CD8-positive, alpha-beta memory T cell (primary cell): Measurements from ENCODE around the gene SLC30A2. TPM values are rescaled to one million over a fixed set of nuclear protein-coding genes. Genes with fewer than 3 reads are reported as not detected.

Experiments
- CTCF ChIA-PET: fragments of 350-600 bp; sonication (Branson Sonifier 250); formaldehyde crosslinking; loops from one replicate; lab custom pipeline; 2021; ENCODE audit warnings: antibody characterized with exemption; lab: Charles Lee
- POLR2A ChIA-PET: fragments of 350-600 bp; sonication (Branson Sonifier 250); formaldehyde crosslinking; loops from one replicate; lab custom pipeline; 2021; ENCODE audit warnings: antibody characterized with exemption; lab: Charles Lee
- DNase-seq, 5 donors: peaks; one replicate each; pipeline versions ENCODE4 v3.0.0 to v3.0.0-alpha.2; 2020 to 2022; ENCODE audit warnings: mixed read lengths in 1 of 5
- H3K27ac ChIP-seq: one replicate; pipeline ENCODE4 v1.7.0; 2013; ENCODE audit warnings: low read depth, mild to moderate bottlenecking, low read length, moderate library complexity
- H3K27me3 ChIP-seq: 2 replicates; pipeline ENCODE4 v1.7.0; 2013; ENCODE audit warnings: low read length, mild to moderate bottlenecking; ENCODE audit not compliant: insufficient read depth, poor library complexity, severe bottlenecking
- H3K36me3 ChIP-seq: 2 replicates; pipeline ENCODE4 v1.7.0; 2013; ENCODE audit warnings: mild to moderate bottlenecking, low read length, moderate library complexity; ENCODE audit not compliant: insufficient read depth
- H3K4me1 ChIP-seq: 2 replicates; pipeline ENCODE4 v1.7.0; 2013; ENCODE audit warnings: mild to moderate bottlenecking, low read length, moderate library complexity; ENCODE audit not compliant: insufficient read depth
- H3K4me3 ChIP-seq: 2 replicates; pipeline ENCODE4 v1.7.0; 2013; ENCODE audit warnings: mild to moderate bottlenecking, low read length
- H3K9me3 ChIP-seq: 2 replicates; pipeline ENCODE4 v1.7.0; 2013; ENCODE audit warnings: mild to moderate bottlenecking, low read length
- H3K27ac Mint-ChIP-seq, 8 donors: one replicate each; pipeline ENCODE4 v1.8.0; 2020 to 2021; ENCODE audit warnings: mixed read lengths in 8 of 8, mild to moderate bottlenecking in 6 of 8, inconsistent platforms in 3 of 8, moderate library complexity in 3 of 8
- H3K27me3 Mint-ChIP-seq, 2 donors: one replicate each; pipeline ENCODE4 v1.8.0; 2020 to 2021; ENCODE audit warnings: mixed read lengths in 2 of 2, mild to moderate bottlenecking in 1 of 2, moderate library complexity in 1 of 2
- H3K36me3 Mint-ChIP-seq, 3 donors: one replicate each; pipeline ENCODE4 v1.8.0; 2020 to 2021; ENCODE audit warnings: mixed read lengths in 3 of 3, inconsistent platforms in 1 of 3, mild to moderate bottlenecking in 1 of 3
- H3K4me1 Mint-ChIP-seq, 3 donors: one replicate each; pipeline ENCODE4 v1.8.0; 2020 to 2021; ENCODE audit warnings: mixed read lengths in 3 of 3, inconsistent platforms in 1 of 3, mild to moderate bottlenecking in 1 of 3
- H3K4me3 Mint-ChIP-seq, 7 donors: one replicate each; pipeline ENCODE4 v1.8.0; 2020 to 2021; ENCODE audit warnings: mixed read lengths in 7 of 7, mild to moderate bottlenecking in 6 of 7, moderate library complexity in 4 of 7, inconsistent platforms in 2 of 7
- H3K9me3 Mint-ChIP-seq, 5 donors: one replicate each; pipeline ENCODE4 v1.8.0; 2020 to 2022; ENCODE audit warnings: mixed read lengths in 5 of 5, mild to moderate bottlenecking in 3 of 5, moderate library complexity in 2 of 5, inconsistent platforms in 1 of 5
- polyA plus RNA-seq: library from polyadenylated mRNA; unstranded; fragments of 300-500 nt; fragmentation: Illumina TruSeq; gene quantifications from one replicate; pipeline ENCODE4 v1.2.3, GENCODE V29; 2021
- total RNA-seq, 2 experiments: library from RNA; stranded (reverse); gene quantifications; one replicate each; pipeline ENCODE4 v1.2.3, GENCODE V29; 2021

The SLC30A2 gene
- total and polyA plus RNA-seq, 3 experiments from 2014 or later, result not detected

DNA sequence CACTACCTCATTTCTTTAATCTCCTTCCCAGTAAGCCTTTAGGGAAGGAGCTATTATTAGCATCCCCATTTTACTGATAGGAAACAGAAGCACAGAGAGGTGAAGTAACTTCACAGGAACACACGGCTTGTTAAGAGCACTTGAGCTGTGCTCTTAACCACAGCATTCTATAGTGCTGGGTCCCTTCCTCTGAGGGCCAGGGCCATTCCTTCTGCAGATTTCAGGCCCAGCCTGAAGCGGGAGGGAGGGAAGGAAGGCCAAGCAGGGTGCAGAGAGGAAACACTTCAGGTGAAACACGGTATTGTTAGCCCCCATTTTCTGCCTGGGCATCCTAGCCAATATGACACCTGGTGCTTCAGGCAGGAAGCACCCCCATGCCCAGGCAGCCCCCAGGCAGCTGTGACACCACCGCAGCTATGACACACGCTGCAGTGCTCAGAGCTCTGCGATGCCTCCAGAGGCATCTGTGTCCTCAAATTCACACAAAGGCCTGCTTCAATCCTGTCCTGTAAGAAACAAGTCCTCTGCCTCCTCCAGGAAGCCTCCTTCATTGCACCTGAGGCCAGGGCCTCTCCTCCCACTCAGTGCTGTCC is 28.9 kb downstream of the SLC30A2 start:
- POLR2A ChIA-PET, result no interaction called here
- H3K9me3 Mint-ChIP-seq, result no peaks in the 10 kb centered on the region
- peak in 1 of 5 donors; percentile 46 for DNase-seq

DNA sequence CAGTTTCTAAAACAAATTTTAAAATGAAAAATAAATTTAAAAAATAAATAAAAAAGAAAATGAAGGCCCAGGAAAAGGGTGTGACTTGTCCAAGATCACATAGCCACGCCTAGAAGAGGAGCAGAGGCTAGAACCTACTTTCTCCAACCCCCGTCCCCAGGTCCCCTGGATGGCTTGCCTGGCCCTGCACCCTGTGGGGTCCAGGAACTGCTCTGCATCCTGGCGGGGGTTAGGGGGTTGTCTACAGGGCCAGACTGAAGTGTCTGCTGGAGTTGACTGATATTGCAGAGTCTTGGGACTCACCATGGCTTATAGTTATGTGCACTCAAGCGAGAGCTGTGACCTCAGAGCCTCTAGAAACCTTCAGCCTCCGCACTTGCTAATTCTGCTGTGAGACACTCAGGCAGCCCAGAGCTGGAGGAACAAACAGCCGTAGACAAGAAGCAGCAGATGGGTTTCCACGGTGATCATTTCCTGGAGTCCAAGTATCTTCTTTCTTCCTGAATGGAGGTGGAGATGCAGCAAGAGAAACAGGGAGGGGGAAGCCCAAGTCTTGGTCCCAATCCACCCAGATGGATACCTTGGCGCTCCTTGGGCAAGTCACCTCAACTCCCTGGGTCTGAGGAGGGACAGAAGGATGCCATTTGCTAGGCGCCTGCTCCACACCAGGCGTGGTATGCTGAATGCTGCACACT is 29.5 kb downstream of the SLC30A2 start:
- peak in 1 of 5 donors; percentile 25 for DNase-seq
- H3K27ac Mint-ChIP-seq, result peak overlapping the region in 1 of 8 donors; percentile 92
- ChIA-PET POLR2A (no interaction called here), CTCF (interaction anchor here (0.9 kb wide), 1 partner anchor 121 kb away, joined by 3 read pairs; no protein-coding TSS in a partner anchor)
- H3K36me3 Mint-ChIP-seq, result no peaks in the 10 kb centered on the region
- H3K4me3 Mint-ChIP-seq, result no peak overlapping the region
- peaks cover 0 to 6% (median 5%) of the 10 kb centered on the region in 3 donors for H3K4me1 Mint-ChIP-seq
- peaks cover 0 to 4% of the 10 kb centered on the region in 2 donors for H3K27me3 Mint-ChIP-seq
- Histone ChIP-seq H3K27me3 (no peaks in the 10 kb centered on the region), H3K9me3 (no peaks in the 10 kb centered on the region), H3K4me1 (no peaks in the 10 kb centered on the region), H3K36me3 (no peaks in the 10 kb centered on the region), H3K27ac (no peak overlapping the region), H3K4me3 (no peak overlapping the region)
- no peaks in the 10 kb centered on the region for H3K9me3 Mint-ChIP-seq

More for the DNA sequence above, 28.9 kb downstream of the SLC30A2 start:
- no peaks in the 10 kb centered on the region for H3K9me3 ChIP-seq
- no peak overlapping the region for H3K27ac ChIP-seq
- no peaks in the 10 kb centered on the region for H3K27me3 ChIP-seq
- H3K27ac Mint-ChIP-seq, result peak overlapping the region in 1 of 8 donors; percentile 2
- H3K4me1 Mint-ChIP-seq, result peaks cover 0 to 6% (median 5%) of the 10 kb centered on the region in 3 donors
- no peaks in the 10 kb centered on the region for H3K36me3 ChIP-seq
- H3K4me1 ChIP-seq, result no peaks in the 10 kb centered on the region
- no peak overlapping the region for H3K4me3 Mint-ChIP-seq
- H3K36me3 Mint-ChIP-seq, result no peaks in the 10 kb centered on the region
- H3K27me3 Mint-ChIP-seq, result peaks cover 0 to 4% of the 10 kb centered on the region in 2 donors
- CTCF ChIA-PET, result interaction anchor here (0.9 to 1.1 kb wide), 2 partner anchors 19 to 122 kb away, joined by 3 read pairs; no protein-coding TSS in a partner anchor
- H3K4me3 ChIP-seq, result no peak overlapping the region

DNA sequence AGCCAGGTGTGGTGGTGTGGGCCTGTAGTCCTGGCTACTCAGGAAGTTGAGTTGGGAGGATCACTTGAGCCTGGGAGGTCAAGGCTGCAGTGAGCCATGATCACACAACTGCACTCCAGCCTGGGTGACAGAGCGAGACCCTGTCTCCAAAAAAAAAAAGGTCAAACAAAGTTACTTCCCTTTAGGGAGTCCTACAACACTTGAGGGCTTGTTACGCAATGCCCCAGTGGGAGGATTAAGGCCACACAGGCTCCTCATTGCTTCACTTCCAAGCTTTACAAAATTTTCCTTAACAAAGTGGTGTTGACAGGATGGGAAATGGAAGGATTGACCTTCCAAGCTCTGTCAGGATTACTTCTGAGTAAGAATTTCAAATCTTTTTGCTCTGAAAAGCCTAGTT is 30.6 kb downstream of the SLC30A2 start:
- peaks cover 0 to 3% of the 10 kb centered on the region in 2 donors for H3K27me3 Mint-ChIP-seq
- CTCF ChIA-PET, result no interaction called here

DNA sequence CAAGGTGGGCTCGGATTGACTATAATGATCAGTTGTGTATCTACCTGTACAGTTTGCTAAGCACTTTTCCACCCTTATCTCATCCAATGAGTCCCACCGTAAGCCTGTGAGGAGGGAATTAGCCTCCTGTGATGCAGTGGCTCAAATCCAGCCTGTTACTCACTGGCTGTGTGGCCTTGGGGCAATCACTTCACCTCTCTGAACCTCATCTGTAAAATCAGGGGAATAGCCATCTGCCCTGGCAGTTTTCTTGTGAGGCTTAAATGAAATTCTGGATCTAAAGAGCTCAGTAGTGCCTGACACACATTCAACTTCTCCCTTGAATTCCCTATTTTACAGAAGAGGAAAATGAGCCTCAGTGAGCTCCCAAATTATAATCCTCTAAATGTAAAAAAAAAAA is 31.7 kb downstream of the SLC30A2 start:
- no peaks in the 10 kb centered on the region for H3K9me3 Mint-ChIP-seq
- H3K4me3 Mint-ChIP-seq, result no peak overlapping the region
- peak in 1 of 5 donors; percentile 16 for DNase-seq
- no peaks in the 10 kb centered on the region for H3K4me1 ChIP-seq
- H3K27me3 ChIP-seq, result no peaks in the 10 kb centered on the region
- H3K27ac Mint-ChIP-seq, result peak overlapping the region in 1 of 8 donors; percentile 43
- POLR2A ChIA-PET, result no interaction called here
- CTCF ChIA-PET, result interaction anchor here (0.8 to 1.0 kb wide), 2 partner anchors 12 to 98 kb away, joined by 3 read pairs; no protein-coding TSS in a partner anchor
- H3K4me1 Mint-ChIP-seq, result no peaks in the 10 kb centered on the region
- H3K27ac ChIP-seq, result no peak overlapping the region
- no peaks in the 10 kb centered on the region for H3K27me3 Mint-ChIP-seq
- H3K9me3 ChIP-seq, result no peaks in the 10 kb centered on the region
- H3K36me3 ChIP-seq, result no peaks in the 10 kb centered on the region
- H3K4me3 ChIP-seq, result no peak overlapping the region
- no peaks in the 10 kb centered on the region for H3K36me3 Mint-ChIP-seq

More for the DNA sequence above, 30.6 kb downstream of the SLC30A2 start:
- Mint-ChIP-seq H3K27ac (peak overlapping the region in 2 of 8 donors; percentile 24 to 66), H3K4me3 (no peak overlapping the region), H3K4me1 (peaks cover 0 to 6% (median 5%) of the 10 kb centered on the region in 3 donors), H3K36me3 (no peaks in the 10 kb centered on the region), H3K9me3 (no peaks in the 10 kb centered on the region)
- POLR2A ChIA-PET, result no interaction called here
- no peak overlapping the region for H3K4me3 ChIP-seq
- peak in 1 of 5 donors; percentile 3 for DNase-seq
- H3K27me3 ChIP-seq, result no peaks in the 10 kb centered on the region
- H3K4me1 ChIP-seq, result no peaks in the 10 kb centered on the region
- H3K27ac ChIP-seq, result no peak overlapping the region
- no peaks in the 10 kb centered on the region for H3K36me3 ChIP-seq
- H3K9me3 ChIP-seq, result no peaks in the 10 kb centered on the region

DNA sequence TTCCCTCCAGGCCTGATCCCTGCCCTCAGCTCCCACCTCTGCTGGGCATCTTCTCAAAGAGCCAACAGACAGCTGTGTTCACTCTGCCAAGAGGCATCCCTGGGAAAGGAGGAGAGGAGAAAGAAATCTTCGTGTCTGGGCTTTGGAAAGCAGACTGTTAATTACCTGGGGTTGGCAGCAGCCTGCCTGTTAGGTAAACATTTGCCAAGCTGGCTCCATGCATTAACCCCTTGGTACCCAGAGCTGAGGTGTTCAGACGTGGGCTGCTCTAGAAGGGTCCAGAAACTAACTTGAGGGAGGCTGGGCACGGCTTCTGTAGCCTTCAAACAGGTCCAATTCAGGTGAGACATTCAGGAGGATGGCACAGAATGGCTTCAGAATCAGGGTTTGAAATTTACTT is 33.1 kb downstream of the SLC30A2 start:
- Mint-ChIP-seq H3K9me3 (no peaks in the 10 kb centered on the region), H3K36me3 (no peaks in the 10 kb centered on the region), H3K27me3 (no peaks in the 10 kb centered on the region), H3K4me3 (no peak overlapping the region), H3K27ac (peak overlapping the region in 1 of 8 donors; percentile 23), H3K4me1 (no peaks in the 10 kb centered on the region)
- CTCF ChIA-PET, result no interaction called here
- no peaks in the 10 kb centered on the region for H3K36me3 ChIP-seq
- H3K4me3 ChIP-seq, result no peak overlapping the region
- peak in 1 of 5 donors; percentile 7 for DNase-seq
- H3K4me1 ChIP-seq, result no peaks in the 10 kb centered on the region
- H3K27ac ChIP-seq, result no peak overlapping the region
- no peaks in the 10 kb centered on the region for H3K27me3 ChIP-seq
- no peaks in the 10 kb centered on the region for H3K9me3 ChIP-seq
- POLR2A ChIA-PET, result no interaction called here

DNA sequence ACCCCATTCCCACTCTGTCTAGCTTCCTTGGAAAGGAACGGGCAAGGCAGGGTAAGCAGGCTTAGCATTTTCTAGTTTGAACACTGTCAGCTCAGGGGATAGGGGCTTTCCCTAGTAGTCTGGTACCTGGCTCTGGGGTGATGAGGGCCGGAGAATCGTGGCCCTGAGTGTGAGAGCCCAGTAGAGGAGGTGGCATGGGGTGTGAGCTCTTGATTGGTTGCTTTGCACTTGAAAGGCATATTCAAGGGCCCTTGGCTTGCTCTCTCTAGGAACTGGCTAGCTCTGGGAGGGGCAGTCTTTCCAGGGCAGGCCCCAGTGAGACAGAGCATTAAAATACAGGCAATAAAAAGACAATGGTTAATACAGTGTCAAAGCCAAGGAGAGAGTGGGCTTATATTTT is 35.1 kb downstream of the SLC30A2 start:
- DNase-seq, result no peak
- ChIA-PET POLR2A (interaction anchor here (0.6 kb wide), 1 partner anchor 130 kb away, joined by 3 read pairs; no protein-coding TSS in a partner anchor), CTCF (interaction anchor here (0.6 to 1.8 kb wide), 2 partner anchors 9 to 115 kb away, joined by 3 to 6 read pairs; no protein-coding TSS in a partner anchor)
- Histone ChIP-seq H3K27ac (no peak overlapping the region), H3K9me3 (no peaks in the 10 kb centered on the region), H3K4me1 (no peaks in the 10 kb centered on the region), H3K4me3 (no peak overlapping the region), H3K27me3 (no peaks in the 10 kb centered on the region), H3K36me3 (no peaks in the 10 kb centered on the region)
- Mint-ChIP-seq H3K27me3 (peaks cover 0 to 7% of the 10 kb centered on the region in 2 donors), H3K27ac (no peak overlapping the region), H3K4me3 (no peak overlapping the region), H3K4me1 (no peaks in the 10 kb centered on the region), H3K9me3 (no peaks in the 10 kb centered on the region), H3K36me3 (no peaks in the 10 kb centered on the region)

DNA sequence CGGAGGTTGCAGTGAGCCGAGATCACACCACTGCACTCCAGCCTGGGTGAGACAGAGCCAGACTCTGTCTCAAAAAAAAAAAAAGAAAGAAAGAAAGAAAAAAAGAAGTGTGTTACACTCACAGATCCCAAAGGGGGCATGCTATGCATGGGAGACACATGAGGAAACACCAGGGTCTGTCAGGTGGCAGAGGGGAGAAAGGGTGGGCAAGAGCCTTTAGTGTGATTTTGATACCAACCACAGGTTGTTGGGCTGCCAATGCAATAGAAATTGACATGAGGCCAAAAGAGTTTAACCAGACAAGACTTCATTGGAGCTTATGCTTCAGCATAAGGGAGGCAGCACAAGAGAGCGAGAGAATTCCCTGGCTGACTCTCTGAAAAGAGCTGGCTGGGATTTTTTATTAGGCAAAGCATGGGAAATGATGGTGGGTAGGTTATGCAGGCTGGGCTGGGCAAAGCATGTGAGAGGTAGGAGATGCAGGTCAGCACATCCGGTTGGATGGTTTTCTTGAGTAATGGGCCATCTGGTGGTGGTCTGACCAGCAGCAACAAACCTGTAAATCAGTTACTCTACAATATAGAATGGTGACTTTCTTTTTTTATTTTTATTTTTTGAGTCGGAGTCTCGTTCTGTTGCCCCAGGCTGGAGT is 36.0 kb downstream of the SLC30A2 start:
- Histone ChIP-seq H3K27ac (no peak overlapping the region), H3K36me3 (no peaks in the 10 kb centered on the region), H3K9me3 (no peaks in the 10 kb centered on the region), H3K27me3 (no peaks in the 10 kb centered on the region), H3K4me3 (no peak overlapping the region), H3K4me1 (no peaks in the 10 kb centered on the region)
- Mint-ChIP-seq H3K4me1 (no peaks in the 10 kb centered on the region), H3K27me3 (peaks cover 0 to 10% of the 10 kb centered on the region in 2 donors), H3K4me3 (no peak overlapping the region), H3K36me3 (no peaks in the 10 kb centered on the region), H3K9me3 (no peaks in the 10 kb centered on the region), H3K27ac (peak overlapping the region in 1 of 8 donors; percentile 30)
- CTCF ChIA-PET, result interaction anchor here (1.8 kb wide), 1 partner anchor 115 kb away, joined by 6 read pairs; no protein-coding TSS in a partner anchor
- POLR2A ChIA-PET, result interaction anchor here (0.6 kb wide), 1 partner anchor 131 kb away, joined by 3 read pairs; no protein-coding TSS in a partner anchor
- DNase-seq, result no peak
